Stimulated activated CD4-positive, alpha-beta T cell treated with anti-CD3 and anti-CD28 coated beads, Interleukin-1b, Interleukin-23, amount 100 ng/mL, for 48 hours (primary cell): ENCODE data around the gene CASP10.
"Not testable (repeated sequence)": the region's sequence is repeated elsewhere in the genome, so short reads cannot be mapped to it uniquely, and the experiment has no call there.

Source experiments
- DNase-seq: peaks from one replicate; pipeline ENCODE4 v3.0.0-alpha.2; 2020

Gene CASP10

DNA sequence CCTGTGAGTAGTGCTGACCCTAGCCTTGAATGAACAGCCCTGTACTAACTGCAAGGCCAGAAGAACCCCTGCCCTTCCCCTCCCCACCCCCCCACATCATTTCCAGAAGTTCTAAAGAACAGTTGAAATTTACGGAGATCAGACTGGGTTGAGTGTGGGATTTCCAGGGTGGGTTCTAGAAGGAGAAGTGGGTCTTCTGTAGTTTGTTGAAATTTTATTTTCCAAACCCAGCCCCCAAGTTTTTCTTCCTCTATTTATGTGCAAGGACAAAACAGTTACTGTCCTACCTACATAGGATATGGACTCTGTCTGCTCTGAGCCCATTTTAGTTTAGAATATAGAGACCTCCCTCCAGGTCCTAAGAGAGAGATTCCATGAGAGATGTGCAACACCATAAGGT is 26.3 kb upstream of the CASP10 start:
- no peak for DNase-seq

DNA sequence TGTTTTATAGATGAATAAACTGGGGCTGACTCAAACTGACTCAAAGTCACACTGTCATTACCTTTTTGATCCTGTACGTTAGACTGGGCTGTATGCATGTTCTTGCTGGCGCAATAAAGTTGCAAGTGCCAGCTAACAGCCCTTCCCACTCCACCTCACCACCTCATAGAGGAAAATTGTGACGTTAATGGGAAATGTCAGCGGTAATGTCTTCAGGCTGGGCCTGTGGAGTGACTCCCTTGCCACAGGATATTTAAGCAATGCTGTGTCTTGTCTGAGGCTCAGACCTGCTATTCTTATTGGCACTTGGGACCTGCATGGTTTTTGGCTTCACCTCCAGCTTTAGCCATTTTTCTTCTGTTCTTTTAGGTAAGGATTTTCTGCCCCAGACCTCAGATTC is 25.2 kb upstream of the CASP10 start:
- DNase-seq = no peak

DNA sequence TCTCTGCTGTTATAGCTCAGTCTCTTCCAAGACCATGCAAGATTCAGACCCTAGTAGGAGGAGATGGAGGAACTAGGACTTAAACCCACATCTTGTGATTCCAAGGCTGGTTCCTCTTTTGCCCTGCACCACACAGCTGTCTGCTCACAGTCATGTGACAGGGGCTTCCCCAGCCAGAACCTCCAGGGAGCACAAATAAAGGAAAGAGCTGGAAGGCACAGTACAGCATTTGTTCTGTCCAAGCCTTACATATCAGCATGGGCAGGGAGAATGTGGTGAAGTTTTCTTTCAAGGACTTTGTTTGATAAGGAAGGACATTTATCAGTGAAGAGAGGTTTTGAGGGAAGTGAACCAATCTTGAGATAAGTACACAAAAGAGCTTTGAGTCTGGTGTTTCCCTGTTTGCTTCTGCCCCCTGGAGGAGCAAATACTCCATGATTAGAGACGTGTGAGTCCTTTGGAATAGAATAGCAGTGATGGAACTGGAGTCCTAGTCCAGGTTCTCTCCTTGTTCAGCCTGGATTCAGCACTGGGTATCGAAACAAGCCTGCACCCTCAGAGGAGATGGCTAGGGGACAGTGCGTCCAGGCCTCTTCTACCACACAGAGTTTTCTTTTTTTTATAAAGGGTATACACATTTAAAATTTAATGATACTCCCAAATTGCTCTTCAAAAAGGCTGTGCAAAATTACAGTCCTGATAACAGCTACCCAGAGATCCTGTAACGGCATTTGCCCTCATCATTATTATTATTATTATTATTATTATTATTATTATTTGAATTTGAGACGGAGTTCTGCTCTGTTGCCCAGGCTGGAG is 24.6 kb upstream of the CASP10 start:
- DNase-seq = no peak

DNA sequence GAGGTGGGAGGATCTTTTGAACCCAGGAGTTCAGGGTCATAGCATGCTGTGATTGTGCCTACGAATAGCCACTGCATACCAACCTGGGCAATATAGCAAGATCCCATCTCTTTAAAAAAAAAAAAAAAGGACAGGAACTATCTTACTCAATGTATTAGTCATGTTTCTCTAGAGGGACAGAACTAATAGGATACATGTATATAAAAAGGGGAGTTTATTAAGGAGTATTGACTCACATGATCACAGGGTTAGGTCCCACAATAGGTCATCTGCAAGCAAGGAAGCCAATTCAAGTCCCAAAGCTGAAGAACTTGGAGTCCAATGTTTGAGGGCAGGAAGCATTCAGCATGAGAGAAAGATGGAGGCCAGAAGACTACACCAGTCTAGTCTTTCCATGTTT is 18.8 kb upstream of the CASP10 start:
- DNase-seq = no peak

DNA sequence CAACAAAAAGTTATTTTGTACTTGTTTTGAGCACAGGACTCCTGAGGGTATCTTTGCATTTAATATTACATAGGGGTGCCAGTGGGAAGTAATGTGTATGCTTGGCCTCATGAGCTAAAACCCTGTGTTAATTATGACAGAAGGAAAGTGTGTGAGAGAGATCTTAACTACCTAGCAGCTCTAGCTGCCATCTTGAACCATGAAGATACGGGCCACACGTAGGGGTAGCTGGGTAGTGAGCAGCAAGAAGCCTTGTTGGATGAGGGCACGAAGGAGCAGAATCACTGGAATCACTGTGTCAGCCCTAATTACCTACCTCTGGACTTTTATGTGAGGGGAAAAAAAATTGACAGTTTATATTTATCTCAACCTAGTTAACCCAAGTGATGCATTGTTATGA is 15.4 kb upstream of the CASP10 start:
- no peak for DNase-seq

DNA sequence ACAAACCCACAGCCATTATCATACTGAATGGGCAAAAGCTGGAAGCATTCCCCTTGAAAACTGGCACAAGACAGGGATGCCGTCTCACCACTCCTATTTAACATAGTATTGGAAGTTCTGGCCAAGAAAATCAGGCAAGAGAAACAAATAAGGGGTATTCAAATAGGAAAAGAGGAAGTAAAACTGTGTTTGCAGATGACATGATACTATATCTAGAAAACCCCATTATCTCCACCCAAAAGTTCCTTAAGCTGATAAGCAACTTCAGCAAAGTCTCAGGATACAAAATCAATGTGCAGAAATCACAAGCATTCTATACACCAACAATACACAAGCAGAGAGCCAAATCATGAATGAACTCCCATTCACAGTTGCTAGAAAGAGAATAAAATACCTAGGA is 14.4 kb upstream of the CASP10 start:
- not testable (repeated sequence) for DNase-seq

DNA sequence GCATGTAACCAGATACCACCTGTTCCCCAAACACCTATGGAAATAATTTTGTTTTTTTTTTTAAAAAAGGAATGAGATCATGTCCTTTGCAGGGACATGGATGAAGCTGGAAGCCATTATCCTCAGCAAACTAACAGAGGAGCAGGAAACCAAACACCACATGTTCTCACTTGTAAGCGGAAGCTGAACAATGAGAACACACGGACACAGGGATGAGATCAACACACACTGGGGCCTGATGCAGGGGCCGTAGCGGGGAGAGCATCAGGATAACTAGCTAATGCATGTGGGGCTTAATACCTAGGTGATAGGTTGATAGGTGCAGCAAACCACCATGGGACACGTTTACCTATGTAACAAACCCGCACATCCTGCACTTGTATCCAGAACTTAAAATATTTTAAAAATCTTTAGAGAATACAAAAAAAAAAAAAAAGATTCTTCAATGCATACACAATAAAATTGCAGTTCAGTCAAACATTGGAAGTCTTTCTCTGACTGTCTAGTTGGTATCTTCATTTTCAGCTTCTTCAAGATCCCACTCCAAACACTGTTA is 11.6 kb upstream of the CASP10 start:
- no peak for DNase-seq

DNA sequence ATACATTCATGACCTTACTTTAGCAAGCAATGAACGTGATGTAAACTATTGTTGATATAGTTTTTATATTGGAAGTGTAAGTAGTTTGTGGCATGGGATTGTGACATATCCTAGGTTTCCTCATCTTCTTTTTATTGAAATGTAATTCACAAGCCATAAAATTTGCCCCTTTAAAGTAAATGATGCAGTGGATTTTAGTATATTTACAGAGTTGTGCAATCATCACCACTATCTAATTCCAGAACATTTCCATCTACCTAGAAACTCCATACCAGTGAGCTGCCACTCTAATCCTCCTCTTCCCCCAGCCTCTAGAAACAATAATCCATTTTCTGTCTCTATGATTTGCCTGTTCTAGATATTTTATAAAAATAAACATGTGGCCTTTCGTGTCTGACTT is 10.7 kb upstream of the CASP10 start:
- DNase-seq = no peak

DNA sequence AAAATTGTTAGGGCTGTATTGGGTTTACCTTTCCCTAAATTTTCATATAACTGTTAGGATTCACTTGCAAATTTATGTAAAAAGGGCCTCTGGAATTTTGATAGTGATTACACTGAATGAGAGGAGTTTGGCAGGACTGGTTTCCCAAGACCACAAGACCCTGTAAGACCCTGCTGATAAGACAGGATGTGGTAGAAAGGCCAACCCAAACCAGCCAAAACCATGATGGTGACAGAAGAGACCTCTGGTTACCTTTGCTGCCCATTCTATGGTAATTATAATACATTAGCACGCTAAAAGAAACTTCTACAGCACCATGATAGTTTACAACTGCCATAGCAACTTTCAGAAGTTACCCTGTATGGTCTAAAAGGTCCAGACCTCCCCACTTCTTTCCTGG is 8.3 kb upstream of the CASP10 start:
- DNase-seq = no peak

DNA sequence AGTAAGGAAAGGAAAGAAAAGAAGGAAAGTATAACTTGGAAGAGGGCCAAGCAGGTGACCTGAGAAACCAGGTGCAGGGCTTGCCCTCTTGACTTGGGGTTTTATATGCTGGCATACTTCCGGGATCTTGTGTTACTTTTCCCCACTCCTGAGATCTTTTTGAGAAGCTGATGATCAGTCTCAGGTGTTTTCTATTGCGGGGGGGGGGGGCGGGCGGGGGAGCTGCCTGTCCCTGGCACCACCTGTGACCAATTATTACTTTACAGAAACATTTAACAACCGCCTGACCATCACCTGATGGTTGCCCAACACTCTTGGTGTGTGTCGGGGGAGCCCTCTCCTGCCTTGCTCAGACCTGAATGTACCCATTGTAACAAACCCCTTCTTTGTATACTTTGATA is 6.9 kb upstream of the CASP10 start:
- no peak for DNase-seq

DNA sequence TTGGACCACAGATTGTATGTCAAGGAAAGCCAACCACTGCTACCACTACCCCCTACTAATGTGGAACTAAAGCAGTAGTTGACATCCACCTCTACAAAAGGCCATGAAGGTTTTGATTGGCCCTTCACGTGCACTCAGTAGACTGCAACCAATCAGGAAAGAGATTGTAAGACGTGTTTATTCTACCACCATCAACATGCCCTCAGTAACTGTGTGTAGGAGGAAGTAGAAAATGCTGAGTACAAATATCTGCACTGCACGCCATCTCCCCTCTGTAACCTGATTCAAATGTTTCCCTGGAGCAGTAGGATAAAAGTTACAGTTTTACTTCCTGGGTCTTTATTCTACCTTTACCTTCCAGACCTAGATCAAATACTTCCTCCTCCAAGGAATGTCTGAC is 2.9 kb upstream of the CASP10 start:
- DNase-seq = no peak

DNA sequence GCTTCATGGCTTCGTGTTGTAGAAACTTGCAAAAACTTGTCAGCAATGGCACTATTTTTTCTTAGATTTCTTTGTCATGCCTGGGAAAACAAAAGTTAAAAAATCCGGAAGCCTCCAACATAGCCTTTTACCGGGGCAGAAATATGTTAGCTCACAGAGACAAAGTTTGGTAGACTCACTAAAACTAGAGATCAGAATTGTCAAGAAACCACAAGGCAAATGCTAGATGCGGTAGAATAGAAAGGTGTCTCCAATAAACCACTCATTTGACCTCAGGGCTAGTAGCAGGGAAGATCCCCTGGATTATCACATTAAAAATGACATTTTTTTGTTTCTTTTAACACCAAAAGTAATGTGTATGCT is 405 bp downstream of the CASP10 start:
- DNase-seq = no peak

DNA sequence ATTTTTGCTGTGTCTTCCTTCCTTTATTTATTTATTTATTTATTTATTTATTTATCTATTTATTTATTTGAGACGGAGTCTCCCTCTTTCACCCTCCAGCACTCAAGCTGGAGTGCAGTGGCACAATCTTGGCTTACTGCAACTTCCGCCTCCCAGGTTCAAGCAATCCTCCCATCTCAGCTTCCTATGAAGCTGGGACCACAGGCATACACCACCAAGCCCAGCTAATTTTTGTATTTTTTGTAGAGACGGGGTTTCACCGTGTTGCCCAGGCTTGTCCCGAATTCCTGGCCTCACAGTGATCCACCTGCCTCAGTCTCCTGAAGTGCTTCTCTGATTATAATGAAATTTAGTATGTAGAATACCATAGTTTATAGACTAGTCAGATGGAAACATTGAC is 894 bp downstream of the CASP10 start:
- DNase-seq = not testable (repeated sequence)

DNA sequence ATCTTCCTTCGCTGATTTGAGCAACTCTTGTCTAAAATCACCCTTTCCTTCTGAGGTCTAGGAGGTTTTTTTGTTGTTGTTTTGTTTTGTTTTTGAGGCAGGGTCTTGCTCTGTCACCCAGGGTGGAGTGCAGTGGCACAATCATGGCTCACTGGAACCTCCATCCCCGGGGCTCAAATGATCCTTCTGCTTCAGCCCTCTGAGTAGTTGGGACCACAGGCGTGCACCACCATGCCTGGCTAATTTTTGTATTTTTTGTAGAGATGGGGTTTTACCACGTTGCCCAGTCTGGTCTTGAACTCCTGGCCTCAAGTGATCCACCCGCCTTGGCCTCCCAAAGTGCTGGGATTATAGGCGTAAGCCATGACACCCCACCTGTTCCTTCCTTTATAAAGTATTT is 1.3 kb downstream of the CASP10 start:
- not testable (repeated sequence) for DNase-seq

DNA sequence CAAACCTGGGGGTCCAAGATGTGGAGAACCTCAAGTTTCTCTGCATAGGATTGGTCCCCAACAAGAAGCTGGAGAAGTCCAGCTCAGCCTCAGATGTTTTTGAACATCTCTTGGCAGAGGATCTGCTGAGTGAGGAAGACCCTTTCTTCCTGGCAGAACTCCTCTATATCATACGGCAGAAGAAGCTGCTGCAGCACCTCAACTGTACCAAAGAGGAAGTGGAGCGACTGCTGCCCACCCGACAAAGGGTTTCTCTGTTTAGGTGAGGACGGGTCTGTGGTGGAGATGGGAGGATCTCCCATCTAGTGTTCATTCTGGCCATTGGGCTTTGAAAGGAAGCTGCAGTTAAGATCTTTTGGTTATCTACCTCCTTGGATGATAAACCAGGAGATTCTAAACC is 2.9 kb downstream of the CASP10 start:
- DNase-seq = no peak

DNA sequence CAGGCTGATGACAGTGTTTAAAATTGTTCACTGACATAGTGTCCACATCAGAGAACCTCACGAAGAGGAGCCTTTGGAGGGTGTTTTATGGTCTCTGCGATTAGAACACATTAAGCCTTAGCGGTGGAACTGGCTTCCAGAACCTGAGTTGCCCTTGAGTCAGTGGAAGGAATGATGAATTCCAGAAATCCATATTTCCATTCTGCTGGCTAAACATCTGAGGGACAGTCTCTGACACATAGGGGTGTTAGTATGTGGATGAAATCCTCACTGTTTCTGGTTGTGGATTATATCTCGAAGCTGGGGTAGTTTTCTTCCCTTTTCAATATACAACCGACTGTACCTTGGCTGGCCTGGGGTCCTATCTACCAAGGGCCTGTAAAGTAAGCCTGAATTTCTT is 4.0 kb downstream of the CASP10 start:
- DNase-seq = no peak

DNA sequence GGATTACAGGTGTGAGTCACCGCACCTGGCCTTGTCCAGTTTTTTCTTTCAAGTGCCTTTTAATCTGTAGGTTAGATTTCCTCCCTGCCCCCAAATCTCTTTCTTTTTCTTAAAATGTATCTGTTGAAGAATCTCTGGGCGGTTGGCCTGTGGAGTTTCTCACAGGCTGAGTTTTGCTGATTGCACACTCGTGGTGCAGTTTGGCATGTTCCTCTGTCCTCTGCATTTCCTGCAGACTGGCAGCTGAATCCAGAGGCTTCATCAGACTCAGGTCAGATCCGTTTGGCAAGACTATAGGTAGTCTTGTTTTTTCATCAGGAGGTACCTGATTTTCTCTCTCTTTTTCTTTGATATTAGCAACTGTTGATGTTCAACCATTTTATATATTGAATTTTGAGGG is 5.5 kb downstream of the CASP10 start:
- DNase-seq = no peak

DNA sequence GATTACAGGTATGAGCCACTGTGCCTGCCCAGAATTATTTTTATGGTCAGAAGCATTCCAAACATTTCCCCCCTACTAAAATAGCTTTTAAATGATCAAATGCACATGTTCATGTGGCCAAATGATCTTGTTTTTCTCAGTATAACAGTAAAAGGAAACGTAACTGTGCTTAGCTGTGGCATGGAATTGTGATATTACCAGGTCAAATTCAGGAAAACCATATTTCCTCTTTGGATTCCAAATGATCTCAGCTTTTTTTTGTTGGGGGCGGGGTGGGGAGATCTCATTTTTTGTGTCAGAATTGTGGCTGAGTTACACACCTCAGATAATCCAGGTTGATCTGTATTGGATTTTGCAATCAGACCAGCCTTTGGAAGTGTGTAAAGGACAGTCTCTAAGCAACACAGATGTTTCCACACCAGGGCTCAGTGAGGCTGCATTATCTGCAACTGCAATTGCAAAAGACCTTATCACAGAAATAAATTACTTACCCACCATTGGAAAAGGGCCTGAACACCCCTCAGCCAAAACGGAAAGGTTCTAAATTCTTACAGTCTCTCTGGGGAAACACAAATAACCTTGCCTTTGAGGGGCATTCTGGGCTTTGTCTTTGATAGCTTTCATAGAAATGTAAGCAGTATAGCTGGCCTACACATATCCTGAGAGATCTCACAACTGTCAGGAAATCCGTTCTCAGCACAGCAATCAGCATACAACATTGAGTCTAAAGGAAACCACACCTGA is 8.4 kb downstream of the CASP10 start:
- no peak for DNase-seq

DNA sequence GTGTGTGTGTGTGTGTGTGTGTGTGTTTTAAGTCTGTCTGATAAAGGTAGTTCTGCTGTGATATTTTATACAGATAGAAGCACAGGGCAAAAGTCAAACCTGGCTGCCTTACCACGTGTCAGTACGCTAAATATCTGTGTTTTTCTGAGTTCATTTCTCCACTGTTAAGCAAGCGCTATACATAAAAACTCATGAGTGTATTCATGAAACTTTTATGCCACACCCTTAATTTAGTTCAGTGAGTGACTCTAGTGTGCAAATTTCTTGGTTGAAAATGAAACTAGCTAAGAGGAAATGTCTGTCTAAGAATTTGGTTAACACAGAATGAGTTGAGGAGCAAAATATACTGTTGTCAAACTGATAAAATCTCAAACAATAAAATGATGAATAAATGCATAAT is 11.2 kb downstream of the CASP10 start:
- no peak for DNase-seq

DNA sequence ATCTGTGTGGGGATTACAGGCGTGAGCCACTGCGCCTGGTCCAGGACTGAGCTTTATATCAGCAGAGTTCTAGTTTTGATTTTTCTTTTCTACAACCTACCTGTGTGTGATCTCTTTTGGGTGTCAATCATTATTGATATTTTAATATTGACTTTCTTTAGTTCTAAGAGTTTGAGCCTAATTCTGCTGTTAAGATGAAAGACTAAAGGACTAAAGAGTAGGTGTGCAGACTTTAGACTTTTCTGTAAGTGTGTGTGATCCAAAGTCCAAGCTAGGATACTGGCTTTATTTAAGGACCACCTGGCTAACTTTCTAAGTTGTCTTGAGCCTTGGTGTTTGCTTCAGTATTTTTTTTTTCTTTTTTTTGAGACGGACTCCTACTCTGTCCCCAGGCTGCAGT is 12.4 kb downstream of the CASP10 start:
- no peak for DNase-seq

DNA sequence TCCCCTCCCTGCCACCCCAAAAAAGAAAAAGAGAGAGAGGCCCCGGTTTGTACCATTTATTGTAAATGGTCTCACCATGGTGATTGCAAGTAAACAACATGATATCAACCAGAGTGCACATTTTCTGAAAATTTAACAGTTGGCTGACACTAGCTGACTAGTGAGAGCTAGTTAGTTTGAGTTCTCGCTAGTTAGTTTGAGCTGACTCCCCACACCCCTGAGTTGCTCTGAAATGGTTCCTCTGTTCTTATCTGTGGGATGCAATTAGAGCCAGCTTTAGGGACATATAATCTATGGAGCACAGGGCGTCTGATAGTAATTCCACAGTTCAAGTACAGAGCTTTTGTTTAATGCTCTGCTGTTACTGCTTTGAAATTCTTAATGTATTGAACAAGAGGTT is 13.1 kb downstream of the CASP10 start:
- DNase-seq = no peak

DNA sequence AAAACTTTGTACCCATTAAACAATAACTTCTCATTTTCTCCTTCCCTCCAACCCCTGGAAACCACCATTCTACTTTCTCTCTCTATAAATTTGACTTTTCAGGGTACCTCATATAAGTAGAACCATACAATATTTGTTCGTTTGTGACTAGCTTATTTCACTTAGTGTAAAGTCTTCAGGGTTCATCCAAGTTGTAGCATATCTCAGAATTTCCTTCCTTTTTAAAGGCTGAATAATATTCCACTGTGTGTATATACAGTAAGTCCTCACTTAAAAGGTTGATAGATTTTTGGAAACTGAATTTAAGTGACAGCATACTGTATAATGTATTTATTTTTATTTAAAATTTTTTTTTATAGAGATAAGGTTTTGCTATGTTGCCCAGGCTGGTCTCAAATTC is 13.9 kb downstream of the CASP10 start:
- no peak for DNase-seq

DNA sequence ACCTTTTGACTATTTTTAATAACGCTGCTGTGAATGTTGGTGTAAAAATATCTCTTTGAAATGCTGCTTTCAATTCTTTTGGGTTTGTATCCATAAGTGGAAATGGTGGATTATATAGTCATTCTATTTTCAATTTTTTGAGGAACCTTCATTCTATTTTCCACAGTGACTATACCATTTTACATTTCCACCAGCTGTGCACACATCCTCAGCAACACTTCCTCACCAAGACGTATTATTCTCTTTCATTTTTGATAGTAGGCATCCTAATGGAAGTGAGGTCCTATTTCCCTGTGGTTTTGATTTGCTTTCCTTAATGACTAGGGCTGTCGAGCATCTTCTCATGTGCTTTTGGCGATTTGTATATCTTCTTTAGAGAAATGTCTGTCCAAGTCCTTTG is 14.8 kb downstream of the CASP10 start:
- no peak for DNase-seq

DNA sequence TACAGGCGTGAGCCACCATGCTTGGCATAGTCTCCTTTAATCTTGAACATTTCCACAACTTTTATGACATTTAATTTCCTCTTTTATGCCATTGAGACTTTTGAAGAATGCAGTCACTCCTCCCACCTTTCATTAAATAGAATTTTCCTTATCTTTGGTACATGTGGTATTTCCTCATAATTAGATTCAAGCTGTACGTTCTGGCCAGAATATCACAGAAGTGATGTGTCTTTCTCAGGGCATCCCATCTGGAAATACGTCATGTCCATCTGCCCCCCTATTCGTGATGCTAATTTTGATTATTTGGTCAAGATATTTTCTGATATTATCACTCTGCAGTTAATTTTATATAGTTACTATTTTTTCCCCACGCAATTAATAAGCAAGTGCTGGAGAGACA is 16.9 kb downstream of the CASP10 start:
- DNase-seq = no peak

DNA sequence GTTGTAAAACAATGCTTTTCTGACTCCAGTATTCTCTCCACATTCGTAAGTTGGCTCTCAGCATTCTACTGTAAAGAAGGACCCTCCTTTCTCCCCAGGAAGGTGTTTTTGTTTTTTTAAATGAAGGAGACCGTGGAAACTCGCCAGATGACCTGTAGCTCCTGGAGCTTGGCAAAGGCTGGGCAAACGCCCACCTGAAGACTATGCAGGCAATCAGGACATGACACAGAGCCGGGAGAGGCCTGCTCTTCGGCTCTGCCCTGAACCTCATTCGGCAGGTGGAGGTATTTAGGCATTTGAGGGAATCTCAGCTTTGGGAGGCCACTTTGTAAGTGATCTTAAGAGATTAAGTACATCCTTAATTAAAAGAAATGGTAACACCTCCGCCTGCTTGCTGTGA is 17.4 kb downstream of the CASP10 start:
- DNase-seq = no peak
